H1 (cell line): ENCODE data around the gene RNU11.

Source experiments
- CEBPB ChIP-seq: IDR thresholded peaks from 2 replicates; pipeline ENCODE4 v1.6.1; 2012; ENCODE audit warnings: low read depth, low read length
- EP300 ChIP-seq, 2 experiments: IDR thresholded peaks; 1 replicate in 1 of 2; 2 replicates in 1 of 2; pipeline ENCODE4 v1.6.1; 2011 to 2012; ENCODE audit warnings: low read depth in 2 of 2, low read length in 2 of 2, mild to moderate bottlenecking in 2 of 2, borderline replicate concordance in 1 of 2, inconsistent platforms in 1 of 2, moderate library complexity in 1 of 2
- EZH2 ChIP-seq: fragments of 200-600 bp; sonication (generic); IDR thresholded peaks from 2 replicates; pipeline ENCODE4 v1.7.1; 2012; ENCODE audit warnings: low read depth, mild to moderate bottlenecking, moderate library complexity, low read length, inconsistent platforms; ENCODE audit not compliant: severe bottlenecking
- POLR2AphosphoS5 ChIP-seq: IDR thresholded peaks from 2 replicates; pipeline ENCODE4 v1.6.1; 2011; ENCODE audit warnings: low read depth, low read length
- RAD21 ChIP-seq, 2 experiments: IDR thresholded peaks in 1 of 2; conservative IDR thresholded peaks in 1 of 2; 2 replicates each; pipeline ENCODE4 v1.6.1; 2011; ENCODE audit warnings: low read depth in 2 of 2, low read length in 2 of 2, improper control_type of control experiment in 1 of 2, inconsistent platforms in 1 of 2, mild to moderate bottlenecking in 1 of 2, moderate library complexity in 1 of 2
- SUZ12 ChIP-seq: fragments of 200-600 bp; sonication (generic); IDR thresholded peaks from 2 replicates; pipeline ENCODE4 v1.6.1; 2012; ENCODE audit warnings: mild to moderate bottlenecking, inconsistent platforms, low read length, moderate library complexity, mixed read lengths
- TCF12 ChIP-seq: IDR thresholded peaks from 2 replicates; pipeline ENCODE4 v1.6.1; 2011; ENCODE audit warnings: low read depth, mild to moderate bottlenecking, low read length
- YY1 ChIP-seq: IDR thresholded peaks from 2 replicates; pipeline ENCODE4 v1.6.1; 2011; ENCODE audit warnings: low read depth, mild to moderate bottlenecking, low read length
- ZNF274 ChIP-seq: IDR thresholded peaks from 2 replicates; pipeline ENCODE4 v1.7.0; 2012; ENCODE audit warnings: low read length, borderline replicate concordance; ENCODE audit errors: extremely low read depth
- TF ChIP-seq, protein P1 (sequence below), 3 experiments: IDR thresholded peaks; 1 replicate in 2 of 3; 2 replicates in 1 of 3; pipeline versions ENCODE4 v1.5.1 to v1.6.1; 2011; ENCODE audit warnings: low read length in 3 of 3, mild to moderate bottlenecking in 3 of 3, inconsistent platforms in 2 of 3, low read depth in 1 of 3, moderate library complexity in 1 of 3; ENCODE audit not compliant: insufficient read depth in 1 of 3; ENCODE audit errors: control extremely low read depth in 1 of 3

DNA sequence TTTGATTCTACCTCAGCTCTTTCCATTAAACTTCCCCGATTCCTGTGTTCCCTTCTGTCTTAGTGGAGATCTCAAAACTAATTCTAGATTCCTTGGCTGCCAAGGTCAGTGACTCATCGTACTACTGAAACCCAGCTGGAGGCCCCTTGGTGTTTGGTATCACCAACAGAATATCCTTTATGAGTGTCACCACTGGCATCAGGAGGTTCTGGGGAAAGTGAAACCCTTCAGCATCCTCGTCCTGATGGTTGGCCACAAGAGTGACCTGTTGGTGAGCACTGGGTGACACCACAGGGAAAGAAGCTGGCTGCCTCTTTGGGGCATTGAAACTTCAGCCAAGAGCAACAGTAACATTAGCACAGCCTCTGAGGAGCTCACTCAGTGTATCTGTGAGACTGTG lies 46.7 kb upstream of the RNU11 start:
- TF ChIP-seq EZH2: no peak
- TF ChIP-seq TCF12: no peak
- TF ChIP-seq EP300 (IDR thresholded peaks at IDR 0.05; ENCODE audit: borderline replicate concordance in 1 of 2, low read depth in 2 of 2, low read length in 2 of 2): no peak
- TF ChIP-seq YY1: no peak
- no peak for TF ChIP-seq RAD21 (IDR thresholded peaks at IDR 0.05 in 1 of 2, conservative IDR thresholded peaks at IDR 0.05 in 1 of 2; ENCODE audit: low read depth in 2 of 2, low read length in 2 of 2)
- no peak for TF ChIP-seq SUZ12
- no peak for TF ChIP-seq POLR2AphosphoS5
- no peak for TF ChIP-seq CEBPB
- no peak for TF ChIP-seq ZNF274
- TF ChIP-seq, protein P1, sequence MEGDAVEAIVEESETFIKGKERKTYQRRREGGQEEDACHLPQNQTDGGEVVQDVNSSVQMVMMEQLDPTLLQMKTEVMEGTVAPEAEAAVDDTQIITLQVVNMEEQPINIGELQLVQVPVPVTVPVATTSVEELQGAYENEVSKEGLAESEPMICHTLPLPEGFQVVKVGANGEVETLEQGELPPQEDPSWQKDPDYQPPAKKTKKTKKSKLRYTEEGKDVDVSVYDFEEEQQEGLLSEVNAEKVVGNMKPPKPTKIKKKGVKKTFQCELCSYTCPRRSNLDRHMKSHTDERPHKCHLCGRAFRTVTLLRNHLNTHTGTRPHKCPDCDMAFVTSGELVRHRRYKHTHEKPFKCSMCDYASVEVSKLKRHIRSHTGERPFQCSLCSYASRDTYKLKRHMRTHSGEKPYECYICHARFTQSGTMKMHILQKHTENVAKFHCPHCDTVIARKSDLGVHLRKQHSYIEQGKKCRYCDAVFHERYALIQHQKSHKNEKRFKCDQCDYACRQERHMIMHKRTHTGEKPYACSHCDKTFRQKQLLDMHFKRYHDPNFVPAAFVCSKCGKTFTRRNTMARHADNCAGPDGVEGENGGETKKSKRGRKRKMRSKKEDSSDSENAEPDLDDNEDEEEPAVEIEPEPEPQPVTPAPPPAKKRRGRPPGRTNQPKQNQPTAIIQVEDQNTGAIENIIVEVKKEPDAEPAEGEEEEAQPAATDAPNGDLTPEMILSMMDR (IDR thresholded peaks at IDR 0.05; ENCODE audit: control extremely low read depth in 1 of 3, insufficient read depth in 1 of 3, low read depth in 1 of 3, low read length in 3 of 3): no peak
